SJCRH30 (cell line): ENCODE data around the gene PIGM. TPM values are rescaled to one million over a fixed set of nuclear protein-coding genes. Genes with fewer than 3 reads are reported as not detected.
"Not testable (repeated sequence)": the region's sequence is repeated elsewhere in the genome, so short reads cannot be mapped to it uniquely, and the experiment has no call there.

Experiments
- DNase-seq, 2 experiments: peaks; one replicate each; pipeline ENCODE4 v3.0.0-alpha.2; 2015 to 2020
- H3K27ac ChIP-seq: fragments of 250-450 bp; sonication (Bioruptor Pico); 2 replicates; pipeline ENCODE4 v1.5.1; 2020; ENCODE audit warnings: mild to moderate bottlenecking, moderate library complexity
- H3K27me3 ChIP-seq: fragments of 250-450 bp; sonication (Bioruptor Pico); 2 replicates; pipeline ENCODE4 v1.5.1; 2020; ENCODE audit warnings: mild to moderate bottlenecking, moderate library complexity
- H3K36me3 ChIP-seq: fragments of 250-450 bp; sonication (Bioruptor Pico); 2 replicates; pipeline ENCODE4 v1.5.1; 2020; ENCODE audit warnings: mild to moderate bottlenecking, moderate library complexity
- H3K4me1 ChIP-seq: fragments of 250-450 bp; sonication (Bioruptor Pico); 2 replicates; pipeline ENCODE4 v1.5.1; 2020; ENCODE audit warnings: mild to moderate bottlenecking, moderate library complexity
- H3K4me3 ChIP-seq: fragments of 250-450 bp; sonication (Bioruptor Pico); 2 replicates; pipeline ENCODE4 v1.5.1; 2020; ENCODE audit warnings: mild to moderate bottlenecking, moderate library complexity
- H3K9me3 ChIP-seq: fragments of 250-450 bp; sonication (Bioruptor Pico); replicated peaks from 2 replicates; pipeline ENCODE4 v1.5.1; 2020; ENCODE audit warnings: mild to moderate bottlenecking, moderate library complexity
- total RNA-seq: library from RNA; depleted of rRNA; stranded (reverse); fragments of >200 nt; shearing (Covaris generic); gene quantifications from 2 replicates; pipeline ENCODE4 v1.2.3, GENCODE V29; 2014

PIGM gene
- total RNA-seq, 1 experiment from 2014 or later = 6.3 TPM

DNA sequence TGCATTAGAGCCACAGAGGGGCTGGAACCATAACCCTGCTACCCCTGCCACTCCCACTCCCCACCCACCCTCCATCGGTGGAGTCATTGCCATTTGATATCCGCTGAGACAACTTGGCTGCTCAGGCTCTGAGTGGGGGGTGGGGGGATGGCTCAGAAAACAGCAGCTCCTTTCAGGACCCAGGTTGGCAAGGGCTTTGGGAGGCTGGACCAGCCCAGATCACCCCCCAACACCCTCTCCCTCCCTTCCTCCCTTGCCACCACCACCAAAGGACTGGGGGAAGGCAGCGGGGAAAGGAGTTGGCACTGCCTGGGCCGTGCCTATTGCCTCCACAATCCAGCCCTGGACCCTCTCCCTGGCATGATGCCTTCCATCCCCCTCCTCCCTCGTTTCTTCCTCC, 36.4 kb upstream of the PIGM start:
- no peaks in the 10 kb centered on the region for H3K36me3 ChIP-seq
- H3K27me3 ChIP-seq = peaks cover 25% of the 10 kb centered on the region; the same call in 1 of the 2 replicates
- no peak overlapping the region for H3K4me3 ChIP-seq
- no peaks in the 10 kb centered on the region for H3K4me1 ChIP-seq
- no peak for DNase-seq
- no peak overlapping the region for H3K27ac ChIP-seq
- no peaks in the 10 kb centered on the region for H3K9me3 ChIP-seq

DNA sequence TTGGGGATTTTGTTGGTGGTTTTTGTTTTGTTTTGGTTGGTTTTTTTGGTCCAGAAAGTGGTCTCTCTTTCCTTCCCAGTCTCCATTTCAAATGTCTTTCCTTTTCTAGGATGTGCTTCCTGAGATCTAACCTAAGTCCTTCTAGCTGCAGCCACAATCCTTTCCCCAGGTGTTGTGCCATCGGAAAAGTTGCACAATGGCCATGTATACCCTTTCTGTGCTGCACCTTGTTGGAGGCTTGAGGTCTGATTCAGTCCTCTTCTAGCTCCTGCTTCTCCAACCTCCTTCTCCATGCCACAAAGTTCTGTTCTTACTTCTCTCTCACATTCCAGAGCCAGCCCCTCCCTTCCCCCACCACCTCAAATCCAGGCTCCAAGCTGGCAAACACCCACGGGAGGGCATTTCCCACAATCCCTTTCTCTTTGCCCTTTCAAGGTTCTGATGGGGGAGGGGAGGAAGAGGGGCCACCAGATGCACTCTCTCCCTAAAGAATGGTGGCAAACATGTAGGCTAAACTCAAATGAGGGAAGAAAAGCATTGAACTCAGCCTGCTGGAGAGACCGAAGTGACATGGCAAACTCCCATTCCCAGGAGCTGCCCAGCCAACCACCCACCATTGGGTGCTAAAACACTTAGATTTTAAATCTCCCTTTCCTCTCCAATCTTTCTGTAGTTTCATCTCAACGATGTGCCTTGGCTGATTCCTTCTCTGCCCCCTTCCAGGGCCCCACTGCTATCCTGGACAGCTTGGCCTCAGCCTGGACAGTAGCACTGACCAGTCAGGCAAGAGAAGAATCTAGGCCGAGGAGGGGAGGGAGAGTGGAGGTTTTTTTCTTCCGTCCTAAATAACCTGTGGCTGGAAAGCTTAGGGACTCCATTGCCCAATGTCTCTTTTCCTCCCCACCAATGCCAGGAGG, 35.3 kb upstream of the PIGM start:
- Histone ChIP-seq H3K36me3 (no peaks in the 10 kb centered on the region), H3K27ac (no peak overlapping the region), H3K27me3 (peaks cover 27% of the 10 kb centered on the region; the same call in 1 of the 2 replicates), H3K9me3 (no peaks in the 10 kb centered on the region), H3K4me3 (no peak overlapping the region), H3K4me1 (no peaks in the 10 kb centered on the region)
- no peak for DNase-seq

DNA sequence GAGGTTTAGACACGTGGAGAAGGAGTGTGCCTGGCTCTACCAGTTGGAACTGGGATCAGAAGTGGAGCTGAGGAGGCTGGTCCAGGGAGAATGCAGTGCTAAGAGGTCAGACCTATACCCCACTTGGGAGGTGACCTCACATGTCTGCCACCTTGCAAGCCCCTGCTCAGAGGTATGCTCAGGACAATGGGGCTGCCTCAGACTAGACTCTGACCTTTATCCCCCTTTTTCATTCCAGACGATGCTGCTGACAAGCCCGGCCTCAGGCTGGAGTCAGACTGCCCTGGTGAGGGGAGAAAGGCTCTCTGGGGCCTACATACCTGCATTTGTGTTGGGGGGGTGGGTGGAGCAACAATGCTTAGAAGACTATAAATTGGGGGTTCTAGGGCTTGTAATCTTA, 33.0 kb upstream of the PIGM start:
- H3K36me3 ChIP-seq = no peaks in the 10 kb centered on the region
- no peaks in the 10 kb centered on the region for H3K9me3 ChIP-seq
- H3K27ac ChIP-seq = no peak overlapping the region
- H3K4me3 ChIP-seq = no peak overlapping the region
- DNase-seq = no peak
- peaks cover 25% of the 10 kb centered on the region; the same call in 1 of the 2 replicates for H3K27me3 ChIP-seq
- no peaks in the 10 kb centered on the region for H3K4me1 ChIP-seq

DNA sequence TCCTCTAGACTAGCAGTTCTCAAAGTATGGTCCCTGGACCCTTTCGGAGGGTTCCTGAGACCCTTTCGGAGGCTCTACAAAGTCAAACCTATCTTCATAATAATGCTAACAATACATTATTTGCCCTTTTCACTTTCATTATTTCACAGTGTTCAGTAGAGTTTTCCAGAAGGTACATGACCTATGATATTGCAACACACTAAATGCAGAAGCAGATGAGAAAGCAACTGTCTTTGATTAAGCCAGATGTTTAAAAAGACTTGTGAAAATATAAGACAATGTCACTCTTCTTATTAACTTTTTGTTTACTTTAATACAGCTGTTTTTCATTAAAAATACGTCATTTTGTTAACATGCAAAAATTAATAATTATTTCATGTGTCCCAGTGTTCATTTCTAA, 32.4 kb upstream of the PIGM start:
- H3K27me3 ChIP-seq = peaks cover 23% of the 10 kb centered on the region; the same call in 1 of the 2 replicates
- DNase-seq = no peak
- H3K4me1 ChIP-seq = no peaks in the 10 kb centered on the region

DNA sequence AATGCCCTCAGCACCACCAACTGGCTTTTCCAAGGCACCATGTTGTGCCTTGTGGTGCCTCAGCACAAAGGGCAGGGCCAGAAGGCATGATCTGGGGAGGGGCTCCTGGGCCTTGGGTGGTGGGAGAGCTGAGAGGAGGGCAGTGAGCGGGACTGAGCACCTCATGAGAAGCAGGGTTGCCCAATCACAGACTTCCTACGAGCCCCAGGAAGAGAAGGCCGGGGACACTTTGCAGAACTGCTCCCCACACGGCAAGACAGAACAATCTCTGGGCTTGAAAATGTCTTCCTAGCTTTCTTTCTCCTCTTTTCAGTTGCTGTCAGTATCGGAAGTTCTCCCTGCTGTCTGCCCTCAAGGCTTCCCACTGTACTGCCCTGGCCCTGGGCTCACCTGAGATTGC, 31.4 kb upstream of the PIGM start:
- Histone ChIP-seq H3K4me3 (no peak overlapping the region), H3K27me3 (peaks cover 19% of the 10 kb centered on the region; the same call in 1 of the 2 replicates), H3K9me3 (no peaks in the 10 kb centered on the region)

More for the DNA sequence above, 32.4 kb upstream of the PIGM start:
- H3K36me3 ChIP-seq = no peaks in the 10 kb centered on the region
- no peak overlapping the region for H3K27ac ChIP-seq
- H3K9me3 ChIP-seq = no peaks in the 10 kb centered on the region
- H3K4me3 ChIP-seq = no peak overlapping the region

DNA sequence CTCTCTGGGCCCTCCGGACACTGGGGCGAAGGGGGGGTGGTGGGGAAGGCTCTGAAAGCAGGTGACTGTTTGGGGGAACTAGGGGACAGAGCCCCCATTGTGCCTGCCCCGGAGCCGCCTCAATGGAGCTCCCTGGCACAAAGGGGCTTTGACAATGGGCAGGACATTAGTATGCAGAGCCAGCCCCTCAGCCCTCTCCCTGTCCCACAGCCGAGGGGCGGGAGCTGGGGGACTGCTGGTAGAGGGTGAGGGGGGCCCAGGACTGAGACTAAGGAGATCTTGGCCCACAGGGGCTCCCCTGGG, 30.4 kb upstream of the PIGM start:
- H3K9me3 ChIP-seq = no peaks in the 10 kb centered on the region
- peaks cover 14% of the 10 kb centered on the region; the same call in 1 of the 2 replicates for H3K27me3 ChIP-seq
- H3K4me1 ChIP-seq = no peaks in the 10 kb centered on the region
- H3K4me3 ChIP-seq = no peak overlapping the region
- DNase-seq = no peak
- H3K27ac ChIP-seq = no peak overlapping the region
- no peaks in the 10 kb centered on the region for H3K36me3 ChIP-seq

More for the DNA sequence above, 31.4 kb upstream of the PIGM start:
- H3K27ac ChIP-seq = no peak overlapping the region
- no peaks in the 10 kb centered on the region for H3K4me1 ChIP-seq
- DNase-seq = no peak
- H3K36me3 ChIP-seq = no peaks in the 10 kb centered on the region

DNA sequence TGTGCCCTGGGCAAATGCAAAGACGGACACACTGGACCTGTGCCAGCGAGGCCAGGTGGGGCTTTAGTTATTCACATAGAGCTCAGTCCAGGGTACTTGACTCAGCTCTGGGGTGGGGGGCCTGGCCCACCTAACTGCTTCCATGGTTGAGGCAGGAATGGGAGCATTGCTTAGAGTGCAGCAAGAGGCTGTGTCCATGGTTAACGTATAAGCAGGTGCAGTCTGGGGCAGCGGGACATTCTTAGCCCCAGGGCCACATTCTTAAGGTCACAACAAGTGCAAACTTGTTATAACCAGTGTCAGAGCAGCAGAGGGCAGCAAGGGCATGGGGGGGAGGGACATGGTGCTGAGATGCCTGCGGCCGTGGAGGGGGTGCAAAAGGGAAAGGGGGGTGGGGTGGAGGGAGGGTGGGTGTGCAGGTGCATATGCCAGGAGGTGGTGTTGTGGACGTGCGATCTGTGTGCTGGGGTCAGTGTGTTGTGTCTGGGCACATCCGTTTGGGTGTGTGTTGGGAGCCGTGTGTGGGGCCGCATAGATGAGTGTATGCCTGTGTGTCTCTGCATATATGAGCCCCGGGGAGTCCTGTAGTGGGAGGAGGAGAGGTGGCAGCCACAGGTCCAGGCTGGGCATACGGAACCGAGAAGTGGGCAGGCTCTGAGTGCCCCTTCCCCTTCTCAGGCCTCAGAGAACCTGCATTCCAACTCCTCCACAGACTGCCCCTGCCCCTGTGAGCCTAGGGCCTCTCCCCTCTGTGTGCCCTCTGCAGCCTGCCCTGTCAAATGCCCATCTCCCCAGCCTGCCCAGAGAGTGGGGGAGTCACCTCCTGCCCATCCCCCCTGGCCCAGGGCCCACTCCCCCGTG, 29.8 kb upstream of the PIGM start:
- no peak for DNase-seq
- no peaks in the 10 kb centered on the region for H3K4me1 ChIP-seq
- no peak overlapping the region for H3K4me3 ChIP-seq
- no peak overlapping the region for H3K27ac ChIP-seq
- H3K36me3 ChIP-seq = no peaks in the 10 kb centered on the region
- no peaks in the 10 kb centered on the region for H3K9me3 ChIP-seq
- peaks cover 14% of the 10 kb centered on the region; the same call in 1 of the 2 replicates for H3K27me3 ChIP-seq

DNA sequence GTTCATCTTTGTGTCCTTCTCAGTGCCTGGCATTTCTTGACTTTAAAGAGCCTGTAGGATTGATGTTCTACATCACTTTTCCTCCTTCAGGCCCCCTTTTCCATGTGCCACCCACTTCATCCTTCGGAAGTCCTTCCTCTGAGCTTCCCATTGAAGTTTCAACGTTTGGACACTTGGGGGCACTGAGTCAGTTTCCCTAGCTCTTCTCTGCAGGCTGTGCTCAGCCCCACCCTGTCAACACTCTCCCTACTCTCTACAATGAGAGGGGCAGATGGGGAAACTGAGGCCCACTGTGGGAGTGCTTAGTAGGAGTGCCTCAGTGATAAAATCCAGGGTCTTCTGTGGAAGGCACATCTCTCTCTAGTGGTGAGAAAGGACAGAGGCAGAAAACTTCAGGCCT, 26.3 kb upstream of the PIGM start:
- peaks cover 5% of the 10 kb centered on the region; the same call in 1 of the 2 replicates for H3K27me3 ChIP-seq
- no peak for DNase-seq

DNA sequence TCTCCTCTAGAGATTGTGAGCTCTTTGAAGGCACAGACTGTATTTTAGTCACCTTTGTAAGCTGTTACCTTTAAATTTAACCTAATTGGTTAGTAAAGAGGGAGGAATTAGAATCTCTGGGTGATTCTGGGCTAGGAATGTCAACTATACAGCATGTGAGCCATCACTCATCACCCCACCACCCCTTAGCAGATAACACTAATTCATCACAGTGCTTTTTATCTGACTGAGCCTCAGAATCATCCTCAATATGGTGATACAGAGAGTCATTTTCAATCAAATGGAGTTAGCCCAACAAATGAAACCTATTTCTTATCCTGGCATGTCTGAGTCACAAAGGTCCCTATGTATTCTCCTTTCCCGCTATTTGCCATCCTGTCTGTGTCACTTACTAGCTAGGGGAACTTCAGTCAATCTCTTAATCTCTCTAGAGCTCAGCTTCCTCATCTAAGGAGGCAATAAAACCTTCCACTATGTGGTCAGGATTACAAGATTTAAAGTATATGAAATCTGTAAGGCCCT, 24.9 kb upstream of the PIGM start:
- H3K9me3 ChIP-seq = no peaks in the 10 kb centered on the region
- no peak overlapping the region for H3K4me3 ChIP-seq
- DNase-seq = no peak
- H3K4me1 ChIP-seq = no peaks in the 10 kb centered on the region
- H3K27me3 ChIP-seq = peaks cover 8% of the 10 kb centered on the region; the same call in 1 of the 2 replicates
- H3K27ac ChIP-seq = no peak overlapping the region
- no peaks in the 10 kb centered on the region for H3K36me3 ChIP-seq

More for the DNA sequence above, 26.3 kb upstream of the PIGM start:
- Histone ChIP-seq H3K9me3 (no peaks in the 10 kb centered on the region), H3K36me3 (no peaks in the 10 kb centered on the region), H3K27ac (no peak overlapping the region), H3K4me1 (no peaks in the 10 kb centered on the region), H3K4me3 (no peak overlapping the region)

DNA sequence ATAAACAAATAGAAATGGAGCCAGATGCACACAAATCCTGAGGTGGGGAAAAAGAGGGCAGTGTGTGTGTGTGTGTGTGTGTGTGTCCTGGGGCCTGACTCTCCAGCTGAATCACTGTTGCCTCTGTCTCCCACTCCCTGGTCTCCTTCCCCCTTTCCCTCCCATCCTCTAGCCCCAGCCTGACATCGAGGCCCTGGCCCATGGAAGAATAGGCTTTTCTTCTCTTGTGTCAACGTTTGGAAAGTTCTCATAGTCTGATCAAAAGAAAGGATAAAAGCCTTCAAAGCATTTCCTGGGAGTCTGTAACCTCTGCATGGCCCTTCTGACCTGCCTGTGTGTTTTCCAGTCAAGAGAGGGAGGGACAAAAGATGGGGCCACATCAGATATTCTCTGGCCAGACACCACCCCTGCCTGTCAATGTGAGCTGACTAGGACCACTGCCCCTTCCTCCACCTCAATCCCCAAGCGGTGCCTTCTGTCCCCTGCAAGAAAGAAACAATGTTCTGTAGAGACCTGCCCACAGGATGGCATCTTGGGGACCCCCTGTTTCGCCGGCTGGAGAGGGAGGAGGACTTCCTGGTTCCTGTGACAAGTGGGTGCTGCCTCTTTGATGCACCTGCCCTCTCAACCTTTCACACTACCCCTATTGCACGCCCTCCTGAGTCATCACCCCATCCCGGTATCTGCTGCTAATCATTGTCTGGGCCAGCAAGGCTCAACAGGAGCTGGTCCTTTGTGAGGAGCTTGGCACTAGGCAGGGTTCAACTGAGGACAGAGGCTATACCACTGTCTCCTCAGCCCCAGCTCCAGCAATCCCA, 22.0 kb upstream of the PIGM start:
- Histone ChIP-seq H3K4me3 (no peak overlapping the region), H3K4me1 (no peaks in the 10 kb centered on the region), H3K36me3 (no peaks in the 10 kb centered on the region), H3K27me3 (peaks cover 5% of the 10 kb centered on the region; the same call in 1 of the 2 replicates), H3K9me3 (no peaks in the 10 kb centered on the region), H3K27ac (no peak overlapping the region)
- no peak for DNase-seq

DNA sequence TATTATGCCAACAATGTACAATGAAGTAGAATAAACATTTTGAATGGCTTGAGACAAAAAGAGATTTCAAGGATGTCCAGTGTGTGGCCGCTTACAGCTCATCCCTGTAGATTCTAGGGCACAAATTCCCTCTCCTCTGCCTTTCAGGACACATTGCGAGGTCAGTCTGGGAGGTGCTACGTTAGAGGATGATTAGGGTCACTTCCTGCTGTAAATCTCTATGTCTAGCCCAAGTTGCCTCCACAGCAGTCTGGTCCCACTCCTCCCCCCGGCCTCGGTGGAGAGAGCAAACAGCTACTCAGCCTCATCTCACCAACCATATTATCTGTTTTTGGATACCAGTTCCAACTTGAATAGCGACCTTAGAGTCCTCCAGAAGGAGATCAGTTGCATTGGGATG, 21.1 kb upstream of the PIGM start:
- H3K9me3 ChIP-seq = no peaks in the 10 kb centered on the region
- no peak overlapping the region for H3K27ac ChIP-seq
- no peaks in the 10 kb centered on the region for H3K4me1 ChIP-seq
- peaks cover 5% of the 10 kb centered on the region; the same call in 1 of the 2 replicates for H3K27me3 ChIP-seq
- H3K36me3 ChIP-seq = no peaks in the 10 kb centered on the region
- H3K4me3 ChIP-seq = no peak overlapping the region
- DNase-seq = no peak

DNA sequence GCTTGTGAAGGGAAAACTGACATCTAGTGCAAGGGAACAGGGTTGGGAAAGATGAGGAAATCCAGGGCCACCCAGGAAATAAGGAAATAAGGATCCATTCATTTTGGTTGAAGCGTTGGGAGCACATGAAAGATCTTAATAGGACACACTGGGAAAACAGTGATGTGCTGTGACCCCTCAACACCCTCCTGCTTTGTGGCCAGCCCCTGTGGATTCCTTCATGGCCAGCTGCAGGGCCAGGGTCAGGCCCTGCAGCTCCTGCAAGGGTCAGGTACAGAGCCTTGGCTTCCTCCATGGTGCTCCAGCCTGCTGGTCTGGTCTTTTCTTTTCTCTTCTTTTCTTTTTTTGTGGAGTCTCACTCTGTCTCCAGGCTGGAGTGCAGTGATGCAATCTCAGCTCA, 18.8 kb upstream of the PIGM start:
- Histone ChIP-seq H3K27me3 (peaks cover 5% of the 10 kb centered on the region; the same call in 1 of the 2 replicates), H3K4me1 (peaks cover 20% of the 10 kb centered on the region), H3K9me3 (no peaks in the 10 kb centered on the region), H3K36me3 (no peaks in the 10 kb centered on the region), H3K4me3 (no peak overlapping the region), H3K27ac (no peak overlapping the region)
- no peak for DNase-seq

DNA sequence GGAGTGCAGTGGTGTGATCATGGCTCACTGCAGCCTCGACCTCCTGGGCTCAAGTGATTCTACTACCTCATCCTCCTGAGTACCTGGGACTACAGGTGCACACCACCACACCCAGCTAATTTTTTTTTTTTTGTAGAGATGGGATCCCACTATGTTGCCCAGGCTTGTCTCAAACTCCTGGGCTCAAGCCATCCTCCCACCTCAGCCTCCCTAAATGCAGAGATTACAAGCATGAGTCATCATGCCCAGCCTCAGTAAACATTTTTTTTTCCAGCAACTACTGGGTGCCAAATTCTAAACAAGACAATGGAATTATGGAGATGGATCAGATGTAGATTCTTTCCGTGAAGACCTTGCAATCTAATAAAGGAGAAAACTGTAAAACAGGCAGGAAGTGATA, 18.4 kb upstream of the PIGM start:
- H3K9me3 ChIP-seq, H3K4me3 ChIP-seq, H3K27me3 ChIP-seq, DNase-seq, H3K36me3 ChIP-seq, H3K27ac ChIP-seq: not testable (repeated sequence)
- peaks cover 22% of the 10 kb centered on the region for H3K4me1 ChIP-seq

DNA sequence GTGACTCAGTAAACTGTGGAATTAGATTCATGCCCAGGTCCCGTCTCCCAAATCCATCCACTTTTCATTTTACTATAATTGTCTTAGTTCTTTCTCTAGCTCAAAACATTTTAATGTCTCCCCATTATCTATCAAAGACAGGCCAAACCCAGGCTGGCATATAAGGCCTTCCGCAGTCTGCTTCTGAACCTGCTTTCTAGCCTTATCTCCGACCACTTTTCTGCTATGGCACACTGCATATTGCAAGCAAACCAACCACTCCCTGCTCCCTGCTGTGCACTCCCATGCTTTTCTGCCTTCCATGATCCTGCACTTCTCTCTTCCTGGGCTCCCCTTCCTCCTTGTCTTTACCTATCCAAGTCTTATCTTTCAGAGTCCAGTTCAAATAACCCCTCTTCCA, 17.3 kb upstream of the PIGM start:
- Histone ChIP-seq H3K36me3 (no peaks in the 10 kb centered on the region), H3K4me3 (no peak overlapping the region), H3K4me1 (peaks cover 22% of the 10 kb centered on the region), H3K27ac (no peak overlapping the region), H3K27me3 (peaks cover 5% of the 10 kb centered on the region; the same call in 1 of the 2 replicates), H3K9me3 (no peaks in the 10 kb centered on the region)
- DNase-seq = no peak
